A549 (cell line): ENCODE data around the gene IER2.

Experiments
- EP300 ChIP-seq, 2 experiments: fragments of >200 bp; sonication (Bioruptor Twin); formaldehyde crosslinking; IDR thresholded peaks; 2 replicates in 1 of 2; 3 replicates in 1 of 2; pipeline ENCODE4 v1.6.1; 2016 to 2017
- KDM5A ChIP-seq: fragments of 200-600 bp; sonication (generic); IDR thresholded peaks from 2 replicates; pipeline ENCODE4 v1.6.1; 2016; ENCODE audit warnings: antibody characterized with exemption, mild to moderate bottlenecking
- PHF8 ChIP-seq: fragments of 200-600 bp; sonication (generic); IDR thresholded peaks from 2 replicates; pipeline ENCODE4 v1.6.1; 2016; ENCODE audit warnings: low read depth, mild to moderate bottlenecking, antibody characterized with exemption, moderate library complexity, borderline replicate concordance
- RAD21 ChIP-seq, 2 experiments: fragments of >200 bp in 1 of 2; sonication (Bioruptor Twin) in 1 of 2; formaldehyde crosslinking in 1 of 2; IDR thresholded peaks in 1 of 2; conservative IDR thresholded peaks in 1 of 2; 2 replicates in 1 of 2; 3 replicates in 1 of 2; pipeline ENCODE4 v1.6.1; 2012 to 2018; ENCODE audit warnings: inconsistent platforms in 1 of 2
- RFX5 ChIP-seq: fragments of 450-650 bp; IDR thresholded peaks from 2 replicates; pipeline ENCODE4 v1.7.1; 2014; ENCODE audit warnings: antibody characterized with exemption, mild to moderate bottlenecking, moderate library complexity
- SMC3 ChIP-seq: fragments of >200 bp; sonication (Bioruptor Twin); formaldehyde crosslinking; IDR thresholded peaks from 3 replicates; pipeline ENCODE4 v1.6.1; 2018; ENCODE audit warnings: inconsistent platforms
- SREBF2 ChIP-seq: fragments of 450-650 bp; IDR thresholded peaks from 2 replicates; pipeline ENCODE4 v1.6.1; 2014; ENCODE audit warnings: mild to moderate bottlenecking, moderate library complexity
- TP53 ChIP-seq: fragments of 250-450 bp; sonication (Bioruptor Pico); IDR thresholded peaks from 2 replicates; pipeline ENCODE4 v1.5.0; 2021; ENCODE audit warnings: mild to moderate bottlenecking, moderate library complexity
- ZNF302 ChIP-seq: fragments of 250-450 bp; sonication (Bioruptor Pico); IDR thresholded peaks from 2 replicates; pipeline ENCODE4 v1.9.0; 2021; ENCODE audit warnings: inconsistent platforms, mild to moderate bottlenecking, moderate library complexity
- TF ChIP-seq, protein P1 (sequence below): fragments of >200 bp; sonication (Bioruptor Twin); formaldehyde crosslinking; IDR thresholded peaks from 3 replicates; pipeline ENCODE4 v1.5.1; 2016
- TF ChIP-seq, protein P2 (sequence below): IDR thresholded peaks from 2 replicates; pipeline ENCODE4 v1.6.1; 2012
- TF ChIP-seq, protein P3 (sequence below): fragments of 450-650 bp; IDR thresholded peaks from 2 replicates; pipeline ENCODE4 v1.6.1; 2014; ENCODE audit warnings: antibody characterized with exemption

DNA sequence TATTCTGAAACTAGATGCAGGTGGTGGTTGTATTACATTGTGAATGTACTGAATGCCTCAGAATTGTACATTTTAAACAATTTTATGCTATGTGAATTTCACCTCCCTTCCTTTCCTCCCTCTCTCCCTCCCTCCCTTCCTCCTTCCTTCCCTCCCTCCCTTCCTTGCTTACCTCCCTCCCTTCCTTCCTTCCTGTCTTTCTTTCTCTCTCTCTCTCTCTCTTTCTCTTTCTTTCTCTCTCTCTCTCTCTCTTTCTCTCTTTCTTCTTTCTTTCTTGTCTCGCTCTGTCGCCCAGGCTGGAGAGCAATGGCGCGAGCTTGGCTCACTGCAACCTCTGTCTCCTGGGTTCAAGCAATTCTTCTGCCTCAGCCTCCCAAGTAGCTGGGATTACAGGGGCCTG, 37.2 kb downstream of the IER2 start:
- no peak for TF ChIP-seq RFX5
- TF ChIP-seq, protein P1, sequence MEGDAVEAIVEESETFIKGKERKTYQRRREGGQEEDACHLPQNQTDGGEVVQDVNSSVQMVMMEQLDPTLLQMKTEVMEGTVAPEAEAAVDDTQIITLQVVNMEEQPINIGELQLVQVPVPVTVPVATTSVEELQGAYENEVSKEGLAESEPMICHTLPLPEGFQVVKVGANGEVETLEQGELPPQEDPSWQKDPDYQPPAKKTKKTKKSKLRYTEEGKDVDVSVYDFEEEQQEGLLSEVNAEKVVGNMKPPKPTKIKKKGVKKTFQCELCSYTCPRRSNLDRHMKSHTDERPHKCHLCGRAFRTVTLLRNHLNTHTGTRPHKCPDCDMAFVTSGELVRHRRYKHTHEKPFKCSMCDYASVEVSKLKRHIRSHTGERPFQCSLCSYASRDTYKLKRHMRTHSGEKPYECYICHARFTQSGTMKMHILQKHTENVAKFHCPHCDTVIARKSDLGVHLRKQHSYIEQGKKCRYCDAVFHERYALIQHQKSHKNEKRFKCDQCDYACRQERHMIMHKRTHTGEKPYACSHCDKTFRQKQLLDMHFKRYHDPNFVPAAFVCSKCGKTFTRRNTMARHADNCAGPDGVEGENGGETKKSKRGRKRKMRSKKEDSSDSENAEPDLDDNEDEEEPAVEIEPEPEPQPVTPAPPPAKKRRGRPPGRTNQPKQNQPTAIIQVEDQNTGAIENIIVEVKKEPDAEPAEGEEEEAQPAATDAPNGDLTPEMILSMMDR = no peak
- no peak for TF ChIP-seq TP53 (CRISPR knock-in tag)
- no peak for TF ChIP-seq KDM5A
- TF ChIP-seq, protein P2, sequence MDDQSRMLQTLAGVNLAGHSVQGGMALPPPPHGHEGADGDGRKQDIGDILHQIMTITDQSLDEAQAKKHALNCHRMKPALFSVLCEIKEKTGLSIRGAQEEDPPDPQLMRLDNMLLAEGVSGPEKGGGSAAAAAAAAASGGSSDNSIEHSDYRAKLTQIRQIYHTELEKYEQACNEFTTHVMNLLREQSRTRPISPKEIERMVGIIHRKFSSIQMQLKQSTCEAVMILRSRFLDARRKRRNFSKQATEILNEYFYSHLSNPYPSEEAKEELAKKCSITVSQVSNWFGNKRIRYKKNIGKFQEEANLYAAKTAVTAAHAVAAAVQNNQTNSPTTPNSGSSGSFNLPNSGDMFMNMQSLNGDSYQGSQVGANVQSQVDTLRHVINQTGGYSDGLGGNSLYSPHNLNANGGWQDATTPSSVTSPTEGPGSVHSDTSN = no peak
- TF ChIP-seq SREBF2 = no peak
- TF ChIP-seq PHF8 = no peak
- no peak for TF ChIP-seq ZNF302 (CRISPR knock-in tag)
- TF ChIP-seq EP300 (IDR thresholded peaks at IDR 0.05) = no peak
- TF ChIP-seq RAD21 (conservative IDR thresholded peaks at IDR 0.05 in 1 of 2, IDR thresholded peaks at IDR 0.05 in 1 of 2) = no peak
- no peak for TF ChIP-seq SMC3
- TF ChIP-seq, protein P3, sequence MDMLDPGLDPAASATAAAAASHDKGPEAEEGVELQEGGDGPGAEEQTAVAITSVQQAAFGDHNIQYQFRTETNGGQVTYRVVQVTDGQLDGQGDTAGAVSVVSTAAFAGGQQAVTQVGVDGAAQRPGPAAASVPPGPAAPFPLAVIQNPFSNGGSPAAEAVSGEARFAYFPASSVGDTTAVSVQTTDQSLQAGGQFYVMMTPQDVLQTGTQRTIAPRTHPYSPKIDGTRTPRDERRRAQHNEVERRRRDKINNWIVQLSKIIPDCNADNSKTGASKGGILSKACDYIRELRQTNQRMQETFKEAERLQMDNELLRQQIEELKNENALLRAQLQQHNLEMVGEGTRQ = no peak
